SK-N-SH treated with all-trans-retinoic acid at 6 μM for 48 hours (cell line): ENCODE data around the gene CFAP20DC.

Source experiments
- PATZ1 ChIP-seq: fragments of 250-450 bp; sonication (Bioruptor Pico); IDR thresholded peaks from 2 replicates; pipeline ENCODE4 v1.8.0; 2020; ENCODE audit warnings: mild to moderate bottlenecking, moderate library complexity, borderline replicate concordance
- PPARA ChIP-seq: fragments of 250-450 bp; sonication (Bioruptor Pico); IDR thresholded peaks from 2 replicates; pipeline ENCODE4 v1.5.0; 2020; ENCODE audit warnings: mild to moderate bottlenecking, borderline replicate concordance
- TCF4 ChIP-seq: fragments of 250-450 bp; sonication (Bioruptor Pico); IDR thresholded peaks from 2 replicates; pipeline ENCODE4 v1.8.0; 2021; ENCODE audit warnings: mild to moderate bottlenecking, moderate library complexity, borderline replicate concordance
- ZFP30 ChIP-seq: fragments of 450-650 bp; formaldehyde crosslinking; IDR thresholded peaks from 2 replicates; pipeline ENCODE4 v1.5.0; 2022; ENCODE audit warnings: mild to moderate bottlenecking, moderate library complexity

- no peak for TF ChIP-seq PATZ1 (CRISPR knock-in tag)
- no peak for TF ChIP-seq PPARA (CRISPR knock-in tag)
- no peak for TF ChIP-seq ZFP30 (CRISPR knock-in tag)
- no peak for TF ChIP-seq TCF4 (CRISPR knock-in tag)
Measured at GRCh38 chr3:58776231-58776630, 273.6 kb downstream of the CFAP20DC start.
